Head of caudate nucleus (tissue), 42 donors: ENCODE measurements around the gene AUNIP.

Source experiments
- DNase-seq, 42 donors: peaks; one replicate each; pipeline versions ENCODE4 v3.0.0 to v3.0.0-alpha.2; 2020 to 2021; ENCODE audit warnings: mixed read lengths in 7 of 42
- intact Hi-C: fragments of 100-400 bp; cut with DNase I; formaldehyde crosslinking; loops from one replicate; pipeline ENCODE4 v1.15.0; 2022

Gene AUNIP

DNA sequence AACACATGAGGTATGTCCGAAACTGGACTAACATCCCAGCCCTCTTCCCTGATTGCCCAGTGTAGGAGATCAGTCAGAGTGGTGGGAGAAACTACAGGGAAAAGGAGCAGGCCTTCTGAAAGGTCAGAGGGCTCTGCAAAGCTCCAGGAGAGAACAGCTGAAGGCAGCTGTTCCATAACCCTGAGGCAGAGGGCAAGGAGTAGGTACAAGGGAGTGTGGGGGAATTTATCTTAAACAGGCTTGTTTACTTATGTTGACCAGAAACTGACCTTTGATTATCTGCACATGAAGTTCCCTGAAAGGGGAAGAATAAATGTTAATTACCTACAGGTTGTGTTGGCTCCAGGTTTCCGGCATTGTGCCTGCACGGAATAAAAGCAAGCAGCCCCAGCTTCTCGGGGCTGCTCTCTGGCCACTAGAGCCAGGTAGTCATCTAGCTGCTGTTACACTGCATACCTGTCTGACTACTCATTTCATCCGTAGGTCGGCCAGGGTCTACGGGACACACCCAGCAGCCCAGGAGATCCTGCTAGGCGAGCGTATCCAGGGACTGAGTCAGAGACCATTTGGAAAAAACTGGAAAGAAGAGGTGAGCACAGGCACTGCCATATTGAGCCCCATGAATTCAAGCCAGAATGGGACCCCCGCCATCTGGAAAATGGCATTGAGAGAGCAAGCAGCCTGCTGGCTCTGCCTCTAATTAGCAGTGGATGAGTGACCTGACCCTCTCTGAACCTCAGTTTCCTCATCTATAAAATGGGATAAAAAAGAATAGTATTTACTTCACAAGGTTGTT lies 31.2 kb upstream of the AUNIP start:
- intact Hi-C loops: no loop called here
- no peak for DNase-seq

DNA sequence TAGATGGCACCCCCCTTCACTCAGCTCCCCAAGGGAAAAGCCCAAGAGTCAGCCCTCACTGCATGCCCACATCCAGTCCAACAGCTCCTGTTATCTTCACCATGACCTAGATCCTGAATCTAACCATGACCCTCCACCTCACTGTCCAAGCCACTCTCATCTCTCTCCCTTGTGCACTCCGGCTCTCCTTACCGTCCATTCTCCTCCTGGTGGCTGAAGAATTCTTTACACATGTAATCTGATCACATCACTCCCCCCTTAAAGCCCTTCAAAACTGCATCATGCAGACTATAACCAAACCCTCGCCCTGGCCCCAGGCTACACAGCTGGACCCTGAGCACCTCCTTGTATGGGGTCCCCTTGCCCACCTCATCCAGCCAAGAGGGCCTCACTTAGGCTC lies 30.2 kb upstream of the AUNIP start:
- intact Hi-C loops: no loop called here

DNA sequence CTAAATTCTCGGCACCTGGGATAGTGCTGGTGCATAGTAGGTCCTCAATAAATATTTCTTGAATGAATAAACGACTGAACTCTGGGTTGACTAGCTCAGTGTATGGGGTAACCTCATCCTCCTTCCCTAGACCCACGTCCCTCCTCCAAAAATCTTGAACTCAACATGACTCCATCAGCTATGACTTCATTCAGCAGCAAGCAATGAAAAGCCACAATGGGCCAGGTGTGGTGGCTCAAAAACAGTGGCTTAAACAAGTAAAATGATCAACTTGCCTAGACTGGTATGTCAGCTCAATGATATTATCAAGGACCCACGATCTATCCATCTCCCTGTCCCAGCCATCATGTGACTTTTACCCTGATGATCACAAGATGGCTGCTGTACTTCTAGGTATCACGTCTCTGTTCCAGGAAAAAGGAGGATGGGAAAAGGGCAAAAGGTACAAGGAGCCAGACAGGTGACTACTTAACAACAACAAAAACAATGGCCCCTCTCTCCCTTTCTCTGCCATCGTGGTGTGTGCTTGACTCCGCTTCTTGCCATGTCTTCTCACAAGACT lies 29.2 kb upstream of the AUNIP start:
- intact Hi-C loops: no loop called here

More for the DNA sequence above, 30.2 kb upstream of the AUNIP start:
- DNase-seq: no peak

DNA sequence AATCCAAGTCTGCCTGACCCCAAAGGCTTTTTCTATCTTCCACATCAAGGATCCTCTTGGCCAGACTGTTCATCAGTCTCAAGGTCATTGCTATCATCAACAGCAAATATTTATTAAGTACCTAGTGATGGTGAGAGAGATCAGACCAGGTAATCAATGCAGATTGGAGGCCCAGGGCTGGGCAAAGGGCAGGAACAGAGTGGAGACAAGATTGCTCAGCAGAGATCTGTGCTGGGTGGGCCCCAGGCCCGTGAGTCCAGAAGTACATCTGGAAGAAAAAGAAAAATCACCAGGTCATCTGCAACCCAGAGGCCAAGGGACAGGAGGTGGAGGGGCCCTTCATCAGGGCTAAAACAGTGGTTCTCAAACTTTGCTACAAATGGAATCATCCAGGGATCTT lies 26.3 kb upstream of the AUNIP start:
- intact Hi-C loops: no loop called here
- DNase-seq: no peak

More for the DNA sequence above, 29.2 kb upstream of the AUNIP start:
- no peak for DNase-seq

- DNase-seq: no peak
These were observed 22.0 kb upstream of the AUNIP start for GRCh38 chr1:25881266-25881665.

GRCh38 chr1:25880518-25880917 lies 21.3 kb upstream of the AUNIP start:
- no peak for DNase-seq
- intact Hi-C loops: no loop called here

More at GRCh38 chr1:25881266-25881665, 22.0 kb upstream of the AUNIP start:
- intact Hi-C loops: no loop called here

- intact Hi-C loops: no loop called here
- no peak for DNase-seq
These were observed 20.4 kb upstream of the AUNIP start for GRCh38 chr1:25879675-25880074.

DNA sequence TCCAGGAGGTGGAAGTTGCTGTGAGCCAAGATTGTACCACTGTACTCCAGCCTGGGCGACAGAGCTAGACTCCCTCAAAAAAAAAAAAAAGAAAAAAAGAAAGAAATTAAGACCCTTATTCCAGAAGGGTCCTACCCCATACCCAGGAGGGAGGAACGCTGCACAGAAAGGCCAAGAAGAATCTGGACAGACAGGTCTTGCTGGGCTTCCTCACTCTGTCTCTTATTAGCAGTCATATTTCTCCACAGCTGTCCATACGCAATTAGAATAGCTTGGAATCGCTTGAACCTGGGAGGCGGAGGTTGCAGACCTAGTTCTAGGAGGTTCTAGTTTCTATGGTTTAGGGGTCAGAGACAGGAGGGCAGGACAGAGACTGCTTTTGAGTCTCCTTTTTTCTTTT lies 19.4 kb upstream of the AUNIP start:
- no peak for DNase-seq
- intact Hi-C loops: no loop called here

GRCh38 chr1:25877155-25877554 lies 17.9 kb upstream of the AUNIP start:
- DNase-seq: no peak

DNA sequence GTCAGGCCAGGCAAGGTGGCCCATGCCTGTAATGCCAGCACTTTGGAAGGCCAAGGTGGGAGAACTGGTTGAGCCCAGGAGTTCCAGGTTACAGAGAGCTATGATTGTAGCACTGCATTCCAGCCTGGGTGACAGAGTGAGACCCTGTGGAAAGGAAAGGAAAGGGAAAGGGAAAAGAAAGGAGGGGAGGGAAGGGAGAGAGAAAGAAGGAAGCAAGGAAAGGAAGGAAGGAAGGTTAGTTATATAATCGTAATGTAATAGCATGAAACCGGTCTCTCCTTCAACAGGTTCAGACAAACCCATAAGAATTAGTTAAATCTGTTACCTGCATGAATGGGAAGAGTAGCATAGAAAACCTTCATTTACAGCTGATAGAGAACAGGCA lies 17.4 kb upstream of the AUNIP start:
- intact Hi-C loops: no loop called here
- DNase-seq: no peak

More at GRCh38 chr1:25877155-25877554, 17.9 kb upstream of the AUNIP start:
- intact Hi-C loops: no loop called here

GRCh38 chr1:25875856-25876692 lies 16.8 kb upstream of the AUNIP start:
- intact Hi-C loops: no loop called here
- DNase-seq: peak in 1 of 42 donors; percentile 30

DNA sequence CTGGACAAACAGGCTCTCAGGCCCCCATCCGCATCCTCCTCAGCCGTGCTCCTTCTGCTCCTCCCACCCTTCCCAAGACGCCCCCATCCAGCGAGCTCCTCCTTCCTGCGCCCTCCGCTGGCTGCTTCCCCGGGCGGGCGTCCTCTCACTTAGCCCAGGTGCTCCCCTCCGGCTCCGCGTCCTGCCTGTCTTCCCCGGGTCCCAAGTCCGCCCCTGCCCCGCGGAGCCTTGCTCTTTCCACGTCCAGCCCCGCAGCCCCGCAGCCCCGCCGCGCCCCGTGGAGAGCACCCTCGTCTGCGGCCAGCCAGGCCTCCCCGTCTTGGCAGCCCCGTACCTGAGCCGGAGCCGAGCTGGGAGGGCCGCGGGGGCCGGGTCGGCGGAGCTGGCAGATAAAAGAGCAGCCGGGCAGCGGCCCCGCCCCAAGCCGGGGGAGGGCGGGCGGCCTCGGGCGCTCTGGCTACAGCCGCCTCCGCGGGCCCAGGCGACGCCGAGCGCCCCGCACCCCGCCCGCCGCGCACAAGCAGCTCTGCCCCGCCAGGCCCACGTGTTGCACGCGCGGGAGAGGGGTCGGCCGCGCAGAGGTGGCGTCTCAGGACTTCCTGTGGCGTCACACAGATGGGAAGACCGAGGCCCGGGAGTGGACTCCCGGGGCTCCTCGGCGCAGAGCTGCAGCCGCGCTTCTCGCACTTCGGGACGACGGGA lies 16.0 kb upstream of the AUNIP start, which contains the start of gene PAQR7:
Gene PAQR7 (minus strand): TSS at position 555 of the 702 bp plus-strand sequence. CDS start 11,869 bp downstream, outside the sequence.
- intact Hi-C loops: no loop called here
- DNase-seq: peak; percentile 54 to 92 (median 82)

DNA sequence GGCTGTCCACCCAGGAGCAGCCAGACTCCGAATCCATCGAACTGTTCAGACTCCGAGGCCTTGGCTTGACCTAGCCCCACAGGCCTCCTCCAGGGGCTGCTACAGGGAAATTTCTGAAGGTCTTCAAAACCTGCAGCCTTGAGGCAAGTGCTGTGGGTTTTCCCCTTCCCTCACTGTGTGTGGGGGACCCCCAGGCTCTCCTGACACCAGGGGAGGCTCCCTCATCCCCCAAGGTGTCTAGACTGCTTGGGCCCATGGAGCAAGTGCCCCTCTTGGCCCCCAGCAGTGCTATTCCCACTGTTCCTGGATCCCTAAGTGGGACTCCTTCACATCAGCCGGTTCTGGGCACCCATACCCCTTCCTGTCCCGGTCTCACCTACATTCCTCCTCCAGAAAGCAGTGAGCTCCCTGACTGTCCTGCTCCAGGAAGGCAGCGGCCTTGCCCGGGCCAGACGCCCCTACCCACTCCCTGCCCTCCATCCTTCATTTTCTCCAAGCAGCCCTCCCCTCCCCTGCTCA lies 15.4 kb upstream of the AUNIP start:
- intact Hi-C loops: no loop called here
- no peak for DNase-seq

DNA sequence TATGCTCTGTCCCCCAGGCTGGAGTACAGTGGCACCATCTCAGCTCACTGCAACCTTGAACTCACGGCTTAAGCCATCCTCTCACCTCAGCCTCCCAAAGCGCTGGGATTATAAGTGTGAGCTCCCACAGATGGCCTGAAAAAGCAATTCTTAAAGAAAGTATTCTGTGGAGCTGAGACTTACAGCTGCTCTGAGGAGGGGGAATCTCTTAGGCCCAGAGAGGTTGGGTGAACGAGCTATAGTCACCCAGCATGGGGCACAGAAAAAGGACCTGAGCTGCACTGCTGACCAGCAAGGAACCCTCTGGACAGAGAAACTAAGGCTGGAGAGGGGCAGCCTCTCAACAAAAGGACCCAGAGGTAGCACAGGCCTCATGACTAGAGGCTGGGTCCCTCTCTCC lies 15.0 kb upstream of the AUNIP start:
- DNase-seq: no peak
- intact Hi-C loops: no loop called here

GRCh38 chr1:25873120-25873519 lies 13.9 kb upstream of the AUNIP start:
- intact Hi-C loops: no loop called here
- peak in 1 of 42 donors; percentile 25 for DNase-seq

DNA sequence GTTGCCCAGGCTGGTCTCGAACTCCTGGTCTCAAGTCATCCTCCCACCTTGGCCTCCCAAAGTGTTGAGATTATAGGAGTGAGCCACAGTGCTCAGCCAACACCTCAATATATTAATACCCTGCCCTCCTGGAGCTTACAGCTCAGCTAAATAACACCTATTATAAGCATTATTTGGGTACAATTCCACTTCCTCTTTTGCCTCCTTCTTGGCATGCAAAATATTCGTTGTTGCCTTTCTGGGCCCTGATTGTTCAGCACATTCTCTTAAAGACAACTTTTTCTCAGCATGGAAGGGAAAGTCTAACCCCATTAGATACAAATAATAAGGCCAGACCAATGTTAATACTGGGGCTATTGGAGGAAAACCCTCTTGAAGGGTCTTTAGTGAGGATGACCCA lies 13.5 kb upstream of the AUNIP start:
- intact Hi-C loops: no loop called here
- DNase-seq: no peak

DNA sequence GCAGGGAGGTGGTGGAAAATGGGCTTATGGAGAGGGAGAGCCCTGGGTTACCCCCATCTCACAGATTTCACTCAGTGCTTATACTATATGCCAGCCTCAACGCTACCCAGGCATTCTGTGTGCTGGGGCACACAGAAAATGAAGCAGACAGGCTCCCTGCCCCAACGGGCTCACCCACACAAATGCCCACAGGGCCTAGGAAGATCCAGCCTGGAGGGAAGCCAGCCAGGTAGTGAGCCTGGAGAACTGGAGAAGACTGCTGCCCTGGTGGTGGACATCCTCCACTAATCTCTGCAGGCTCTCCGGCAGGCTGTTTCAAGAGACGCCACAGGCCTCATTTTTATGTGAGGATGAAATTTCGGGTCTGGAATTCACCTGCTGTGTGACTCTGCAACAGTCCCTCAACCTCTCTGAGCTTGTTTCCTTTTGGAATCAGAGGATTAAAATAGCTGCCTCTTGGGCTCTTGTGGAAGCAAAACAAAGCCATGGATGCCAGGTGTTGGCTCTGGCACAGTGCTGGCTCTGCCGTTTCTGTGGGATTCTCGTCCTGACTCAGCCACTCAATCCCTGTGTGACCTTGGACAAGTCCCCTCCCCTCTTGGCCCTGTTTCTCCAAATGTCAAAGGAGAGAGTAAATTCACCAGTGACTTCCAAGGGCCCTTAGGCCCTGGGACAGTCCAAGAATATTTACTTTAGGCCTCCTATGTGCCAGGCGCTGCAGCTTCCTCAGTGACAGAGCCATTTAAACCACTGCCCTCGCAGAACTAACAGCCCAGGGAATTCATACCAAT lies 12.6 kb upstream of the AUNIP start:
- peak in 1 of 42 donors; percentile 17 for DNase-seq
- intact Hi-C loops: no loop called here

DNA sequence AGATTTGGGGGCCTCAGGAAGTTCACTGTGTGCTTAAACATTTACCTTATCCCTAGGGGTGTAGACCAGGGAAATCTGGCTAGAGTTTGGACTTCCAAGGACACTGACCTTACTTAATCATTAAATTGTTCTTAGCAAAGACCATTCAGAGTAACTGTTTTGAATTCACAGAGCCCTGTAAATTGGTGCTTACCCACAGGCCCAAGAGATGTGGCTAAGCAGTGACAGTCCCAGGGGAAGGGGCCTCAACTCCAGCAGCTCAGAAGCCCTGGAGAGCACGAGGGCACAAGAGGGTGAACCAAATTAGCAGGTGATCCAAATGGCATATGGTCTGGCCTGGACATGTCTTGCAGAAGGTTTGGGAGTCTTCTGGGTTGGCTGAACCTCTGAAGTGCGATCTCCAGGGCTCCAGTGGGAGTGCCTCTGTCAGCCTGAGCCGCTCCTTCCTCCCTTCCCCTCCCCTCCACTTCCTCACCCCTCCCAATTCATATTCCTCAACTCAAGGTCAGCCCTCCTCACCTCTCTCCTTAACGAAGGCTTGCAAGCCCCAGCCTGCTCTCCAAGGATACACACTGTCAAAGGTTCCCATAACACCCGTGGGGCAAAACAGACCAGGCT lies 11.9 kb upstream of the AUNIP start:
- intact Hi-C loops: no loop called here
- peak in 1 of 42 donors; percentile 17 for DNase-seq
